Lung (tissue), 12 donors: Measurements from ENCODE around the gene SLC9A6. TPM values are rescaled to one million over a fixed set of nuclear protein-coding genes. Genes with fewer than 3 reads are reported as not detected.

Experiments used
- ATAC-seq: fragments of 200-7000 bp; cut with Tn5 transposase; one replicate; pipeline ENCODE4 v1.9.1; 2020; ENCODE audit warnings: moderate number of reproducible peaks; ENCODE audit not compliant: insufficient read depth, low FRiP score
- DNase-seq, 3 donors: peaks; one replicate each; pipeline ENCODE4 v3.0.0-alpha.2; 2013 to 2017
- H3K27ac ChIP-seq, 2 donors: one replicate each; pipeline ENCODE4 v1.5.1; 2013; ENCODE audit warnings: mild to moderate bottlenecking in 2 of 2, moderate library complexity in 2 of 2, control low read depth in 1 of 2, inconsistent platforms in 1 of 2, low read depth in 1 of 2, low read length in 1 of 2
- H3K27me3 ChIP-seq, 3 donors: one replicate each; pipeline ENCODE4 v1.5.1; 2013; ENCODE audit warnings: low read length in 2 of 3; ENCODE audit not compliant: control insufficient read depth in 3 of 3, insufficient read depth in 3 of 3
- H3K36me3 ChIP-seq, 4 donors: one replicate each; pipeline ENCODE4 v1.5.1; 2013; ENCODE audit warnings: low read length in 4 of 4, mild to moderate bottlenecking in 1 of 4, moderate library complexity in 1 of 4; ENCODE audit not compliant: control insufficient read depth in 4 of 4, insufficient read depth in 4 of 4
- H3K4me1 ChIP-seq, 5 donors: one replicate each; pipeline ENCODE4 v1.5.1; 2013; ENCODE audit warnings: low read length in 5 of 5, mild to moderate bottlenecking in 2 of 5, moderate library complexity in 1 of 5; ENCODE audit not compliant: control insufficient read depth in 5 of 5, insufficient read depth in 5 of 5
- H3K4me3 ChIP-seq: one replicate; pipeline ENCODE4 v1.5.1; 2013; ENCODE audit warnings: mild to moderate bottlenecking, control low read depth, moderate library complexity
- H3K9ac ChIP-seq, 2 donors: one replicate each; pipeline ENCODE4 v1.5.1; 2013; ENCODE audit warnings: low read length in 2 of 2, control low read depth in 1 of 2; ENCODE audit not compliant: insufficient read depth in 1 of 2
- H3K9me3 ChIP-seq, 4 donors: one replicate each; pipeline ENCODE4 v1.5.1; 2013; ENCODE audit warnings: low read length in 3 of 4, mild to moderate bottlenecking in 1 of 4, moderate library complexity in 1 of 4; ENCODE audit not compliant: control insufficient read depth in 4 of 4, insufficient read depth in 3 of 4
- WGBS, 2 donors: extraction: QIAGEN DNeasy Blood & Tissue Kit; methylation state at CpG; one replicate each; pipeline ENCODE4 v1.1.7; 2013; 5-methylcytosine and 5-hydroxymethylcytosine counted together
- polyA plus RNA-seq, 2 donors: library from polyadenylated mRNA; stranded (reverse); fragments of 200-250 nt; gene quantifications; one replicate each; pipeline ENCODE4 v1.2.1, GENCODE V29; 2013
- total RNA-seq, 2 donors: library from RNA; depleted of rRNA in 1 of 2; stranded (reverse); fragments of >200 nt in 1 of 2; gene quantifications; one replicate each; pipeline ENCODE4 v1.2.1, GENCODE V29; 2014 to 2021
- TF ChIP-seq, protein P1 (sequence below): IDR thresholded peaks from 2 replicates; pipeline ENCODE4 v1.5.1; 2012; ENCODE audit warnings: mild to moderate bottlenecking; ENCODE audit errors: control extremely low read depth, extremely low read depth
- donor health status: control.
- donor health status: control.
- donor health status: Bipolar disorder and iron deficiency.
- donor health status: healthy.
- donor health status: DM: yes; HTN: yes; CAD: no.

The SLC9A6 gene
- total and polyA plus RNA-seq, 4 donors, result 8.0 to 19.2 (median 12.1) TPM

DNA sequence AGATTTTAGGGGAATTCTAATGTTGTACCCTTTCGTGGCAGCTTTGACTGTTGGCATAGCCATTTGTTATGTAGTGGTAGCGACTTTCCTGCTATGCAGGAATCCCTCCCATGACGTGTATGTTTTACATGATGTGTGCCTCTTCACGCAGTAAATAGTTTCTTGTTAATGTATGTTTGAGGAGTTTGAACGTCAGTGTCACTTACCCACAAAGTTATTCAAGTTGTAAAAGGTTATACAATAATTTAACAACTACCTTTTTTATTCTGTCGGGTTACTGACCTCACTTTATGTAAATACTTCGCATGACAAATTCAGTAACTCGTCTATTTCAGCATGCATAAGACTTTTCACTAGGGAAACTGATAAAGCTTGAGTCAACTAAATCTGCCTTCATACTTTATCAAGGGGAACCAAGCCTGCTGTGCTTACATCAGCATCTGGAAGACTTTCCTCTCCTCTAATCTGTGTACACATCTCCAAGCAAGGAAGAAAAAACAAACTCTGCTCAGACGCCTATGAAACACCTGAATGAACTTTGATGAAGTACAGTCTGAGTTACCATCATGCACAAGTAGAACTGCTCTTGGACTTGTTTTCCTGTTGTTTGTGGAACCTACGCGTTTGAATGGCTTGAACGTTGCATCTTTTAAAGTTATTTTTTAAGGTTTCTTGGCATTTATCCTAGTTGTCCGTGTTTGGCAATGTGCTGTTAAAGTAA is 61.2 kb downstream of the SLC9A6 start:
- H3K9me3 ChIP-seq, result peaks cover 0 to 2% (median 0%) of the 10 kb centered on the region in 4 donors
- no peak for ATAC-seq
- H3K27ac ChIP-seq, result no peak overlapping the region
- H3K4me1 ChIP-seq, result peaks cover 0 to 17% (median 9%) of the 10 kb centered on the region in 5 donors
- H3K9ac ChIP-seq, result no peak overlapping the region
- TF ChIP-seq, protein P1, sequence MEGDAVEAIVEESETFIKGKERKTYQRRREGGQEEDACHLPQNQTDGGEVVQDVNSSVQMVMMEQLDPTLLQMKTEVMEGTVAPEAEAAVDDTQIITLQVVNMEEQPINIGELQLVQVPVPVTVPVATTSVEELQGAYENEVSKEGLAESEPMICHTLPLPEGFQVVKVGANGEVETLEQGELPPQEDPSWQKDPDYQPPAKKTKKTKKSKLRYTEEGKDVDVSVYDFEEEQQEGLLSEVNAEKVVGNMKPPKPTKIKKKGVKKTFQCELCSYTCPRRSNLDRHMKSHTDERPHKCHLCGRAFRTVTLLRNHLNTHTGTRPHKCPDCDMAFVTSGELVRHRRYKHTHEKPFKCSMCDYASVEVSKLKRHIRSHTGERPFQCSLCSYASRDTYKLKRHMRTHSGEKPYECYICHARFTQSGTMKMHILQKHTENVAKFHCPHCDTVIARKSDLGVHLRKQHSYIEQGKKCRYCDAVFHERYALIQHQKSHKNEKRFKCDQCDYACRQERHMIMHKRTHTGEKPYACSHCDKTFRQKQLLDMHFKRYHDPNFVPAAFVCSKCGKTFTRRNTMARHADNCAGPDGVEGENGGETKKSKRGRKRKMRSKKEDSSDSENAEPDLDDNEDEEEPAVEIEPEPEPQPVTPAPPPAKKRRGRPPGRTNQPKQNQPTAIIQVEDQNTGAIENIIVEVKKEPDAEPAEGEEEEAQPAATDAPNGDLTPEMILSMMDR, result no peak
- peaks cover 0 to 2% (median under 1%) of the 10 kb centered on the region in 4 donors for H3K36me3 ChIP-seq
- peaks cover 0 to 10% (median 3%) of the 10 kb centered on the region in 3 donors for H3K27me3 ChIP-seq
- peak in 2 of 3 donors; percentile 67 to 69 for DNase-seq
- H3K4me3 ChIP-seq, result no peak overlapping the region
- WGBS, 2 donors, result 65 to 79% methylated on average over 13 of the region's 13 CpGs

DNA sequence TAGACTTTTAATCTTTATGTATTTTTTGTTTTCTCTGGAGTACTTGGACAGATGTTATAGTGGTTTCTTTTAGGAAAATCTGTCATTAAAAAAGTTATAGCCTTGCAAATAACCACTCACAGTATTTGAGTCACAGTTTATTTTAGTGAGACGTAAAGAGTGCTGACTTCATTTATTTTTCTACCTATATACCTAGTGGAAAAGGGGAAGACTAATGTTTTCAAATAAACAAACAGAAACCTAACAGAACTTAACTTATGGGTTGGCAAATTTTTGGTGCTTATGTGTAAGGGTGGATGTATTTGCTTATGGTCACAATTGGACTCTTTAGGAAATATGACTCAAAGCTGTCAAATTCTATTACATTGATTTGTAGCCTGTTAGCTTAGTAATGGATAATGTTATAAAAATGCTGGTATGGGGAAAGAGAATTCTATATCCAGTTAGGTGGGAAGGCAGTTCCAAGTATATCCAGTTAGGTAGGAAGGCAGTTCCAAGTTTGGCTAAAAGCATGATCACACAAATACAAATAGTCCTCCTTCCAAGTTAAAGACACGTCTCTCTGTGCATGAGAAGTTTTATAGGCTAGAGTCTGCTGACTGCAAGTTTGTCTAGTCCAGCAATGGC is 61.9 kb downstream of the SLC9A6 start:
- Histone ChIP-seq H3K36me3 (peaks cover 0 to 2% (median under 1%) of the 10 kb centered on the region in 4 donors), H3K4me3 (no peak overlapping the region), H3K27ac (no peak overlapping the region), H3K9ac (no peak overlapping the region), H3K4me1 (peaks cover 0 to 17% (median 9%) of the 10 kb centered on the region in 5 donors), H3K27me3 (peaks cover 0 to 10% (median 3%) of the 10 kb centered on the region in 3 donors), H3K9me3 (peaks cover 0 to 2% (median 0%) of the 10 kb centered on the region in 4 donors)
- DNase-seq (no peak), ATAC-seq (no peak)
- TF ChIP-seq, protein P1, result no peak
- 59 to 91% methylated on average over 2 of the region's 2 CpGs for WGBS, 2 donors

GRCh38 chrX:136047969-136048368 is 62.7 kb downstream of the SLC9A6 start:
- DNase-seq, result no peak
- Histone ChIP-seq H3K36me3 (peaks cover 0 to 2% (median under 1%) of the 10 kb centered on the region in 4 donors), H3K27ac (no peak overlapping the region), H3K4me3 (no peak overlapping the region), H3K27me3 (peaks cover 0 to 7% (median 3%) of the 10 kb centered on the region in 3 donors), H3K9me3 (peaks cover 0 to 2% (median 0%) of the 10 kb centered on the region in 4 donors), H3K4me1 (peaks cover 0 to 17% (median 9%) of the 10 kb centered on the region in 5 donors), H3K9ac (no peak overlapping the region)
- ATAC-seq, result no peak
- 74 to 84% methylated on average over 3 to 4 of the region's 4 CpGs for WGBS, 2 donors
- TF ChIP-seq, protein P1, result no peak
